ENCODE data around the gene SNRNP35.

DNA sequence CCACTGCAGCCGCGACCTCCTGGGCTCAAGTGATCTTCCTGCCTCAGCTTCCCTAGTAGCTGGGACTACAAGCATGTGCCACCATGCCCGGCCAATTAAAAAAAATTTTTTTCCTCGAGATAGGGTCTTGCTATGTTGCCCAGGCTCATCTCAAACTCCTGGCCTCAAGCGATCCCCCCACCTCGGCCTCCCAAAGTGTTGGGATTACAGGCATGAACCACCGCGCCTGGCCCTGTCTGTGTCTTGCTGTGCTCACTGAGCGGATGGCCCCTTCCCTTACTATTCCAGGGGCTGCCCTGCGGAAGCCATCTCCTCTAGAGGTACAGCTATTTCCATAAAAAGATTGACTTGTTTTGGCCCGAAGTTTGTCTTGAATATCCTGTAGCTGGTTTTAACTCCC lies 20.1 kb downstream of the SNRNP35 start:
- TF ChIP-seq, protein P1, sequence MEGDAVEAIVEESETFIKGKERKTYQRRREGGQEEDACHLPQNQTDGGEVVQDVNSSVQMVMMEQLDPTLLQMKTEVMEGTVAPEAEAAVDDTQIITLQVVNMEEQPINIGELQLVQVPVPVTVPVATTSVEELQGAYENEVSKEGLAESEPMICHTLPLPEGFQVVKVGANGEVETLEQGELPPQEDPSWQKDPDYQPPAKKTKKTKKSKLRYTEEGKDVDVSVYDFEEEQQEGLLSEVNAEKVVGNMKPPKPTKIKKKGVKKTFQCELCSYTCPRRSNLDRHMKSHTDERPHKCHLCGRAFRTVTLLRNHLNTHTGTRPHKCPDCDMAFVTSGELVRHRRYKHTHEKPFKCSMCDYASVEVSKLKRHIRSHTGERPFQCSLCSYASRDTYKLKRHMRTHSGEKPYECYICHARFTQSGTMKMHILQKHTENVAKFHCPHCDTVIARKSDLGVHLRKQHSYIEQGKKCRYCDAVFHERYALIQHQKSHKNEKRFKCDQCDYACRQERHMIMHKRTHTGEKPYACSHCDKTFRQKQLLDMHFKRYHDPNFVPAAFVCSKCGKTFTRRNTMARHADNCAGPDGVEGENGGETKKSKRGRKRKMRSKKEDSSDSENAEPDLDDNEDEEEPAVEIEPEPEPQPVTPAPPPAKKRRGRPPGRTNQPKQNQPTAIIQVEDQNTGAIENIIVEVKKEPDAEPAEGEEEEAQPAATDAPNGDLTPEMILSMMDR (IDR thresholded peaks at IDR 0.05), result no peak
- TF ChIP-seq EZH2 (IDR thresholded peaks at IDR 0.05; ENCODE audit: borderline replicate concordance, insufficient read depth, low read depth, low read length, poor library complexity, severe bottlenecking), result no peak
